SU-DHL-6 (cell line): ENCODE data around the gene ARL4D.

Experiments
- EZH2phosphoT487 ChIP-seq: fragments of 200-600 bp; sonication (generic), shearing (Covaris generic); conservative IDR thresholded peaks from 2 replicates; pipeline ENCODE4 v1.6.1; 2018; ENCODE audit warnings: mild to moderate bottlenecking, antibody characterized with exemption, low read length, moderate library complexity, mixed read lengths
- TF ChIP-seq, protein P1 (sequence below): fragments of 200-600 bp; sonication (generic); IDR thresholded peaks from one replicate; pipeline ENCODE4 v1.5.1; 2017; ENCODE audit warnings: antibody characterized with exemption, mild to moderate bottlenecking, low read length, moderate library complexity; ENCODE audit not compliant: insufficient read depth, poor library complexity, severe bottlenecking

DNA sequence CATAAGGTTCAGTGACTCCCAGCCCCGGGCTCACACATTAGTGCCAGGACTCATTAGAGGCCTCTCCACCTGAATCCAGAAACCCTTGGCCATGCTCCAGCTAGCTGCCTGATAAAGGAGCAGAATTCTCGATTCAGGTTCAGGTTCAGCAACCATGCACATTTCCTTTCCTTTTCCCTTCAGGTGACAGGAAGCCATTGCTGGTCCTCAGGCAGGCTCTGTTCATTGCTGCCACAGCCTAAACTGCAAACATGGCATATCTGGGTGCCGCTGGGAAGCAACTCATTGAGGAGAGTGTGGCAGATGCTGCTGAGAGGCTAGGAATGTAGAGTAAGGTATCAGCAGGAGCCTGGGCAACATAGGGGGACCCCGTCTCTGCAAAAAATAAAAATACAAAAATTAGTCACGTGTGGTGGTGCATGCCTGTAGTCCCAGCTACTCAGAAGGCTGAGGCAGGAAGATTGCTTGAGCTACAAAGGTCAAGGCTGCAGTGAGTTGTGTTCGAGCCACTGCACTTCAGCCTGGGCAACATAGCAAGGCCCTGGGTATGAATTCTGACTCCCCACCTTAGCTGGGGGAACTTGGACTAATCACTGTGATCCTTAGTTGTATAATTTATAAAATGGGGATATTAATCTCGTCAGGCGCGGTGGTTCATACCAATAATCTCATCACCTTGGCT is 28.7 kb downstream of the ARL4D start:
- TF ChIP-seq, protein P1, sequence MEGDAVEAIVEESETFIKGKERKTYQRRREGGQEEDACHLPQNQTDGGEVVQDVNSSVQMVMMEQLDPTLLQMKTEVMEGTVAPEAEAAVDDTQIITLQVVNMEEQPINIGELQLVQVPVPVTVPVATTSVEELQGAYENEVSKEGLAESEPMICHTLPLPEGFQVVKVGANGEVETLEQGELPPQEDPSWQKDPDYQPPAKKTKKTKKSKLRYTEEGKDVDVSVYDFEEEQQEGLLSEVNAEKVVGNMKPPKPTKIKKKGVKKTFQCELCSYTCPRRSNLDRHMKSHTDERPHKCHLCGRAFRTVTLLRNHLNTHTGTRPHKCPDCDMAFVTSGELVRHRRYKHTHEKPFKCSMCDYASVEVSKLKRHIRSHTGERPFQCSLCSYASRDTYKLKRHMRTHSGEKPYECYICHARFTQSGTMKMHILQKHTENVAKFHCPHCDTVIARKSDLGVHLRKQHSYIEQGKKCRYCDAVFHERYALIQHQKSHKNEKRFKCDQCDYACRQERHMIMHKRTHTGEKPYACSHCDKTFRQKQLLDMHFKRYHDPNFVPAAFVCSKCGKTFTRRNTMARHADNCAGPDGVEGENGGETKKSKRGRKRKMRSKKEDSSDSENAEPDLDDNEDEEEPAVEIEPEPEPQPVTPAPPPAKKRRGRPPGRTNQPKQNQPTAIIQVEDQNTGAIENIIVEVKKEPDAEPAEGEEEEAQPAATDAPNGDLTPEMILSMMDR, result no peak
- TF ChIP-seq EZH2phosphoT487, result no peak
